ENCODE data around the gene GPC6.

Gene GPC6

GRCh38 chr13:93723316-93723715 lies 496.7 kb downstream of the GPC6 start:
- TF ChIP-seq TAF1 (IDR thresholded peaks at IDR 0.05; ENCODE audit: borderline replicate concordance, low read depth, low read length) = no peak
- FAIRE-seq (no peak), DNase-seq (ENCODE audit: insufficient read length) (no peak)

GRCh38 chr13:93724187-93724586 lies 497.6 kb downstream of the GPC6 start:
- DNase-seq (ENCODE audit: insufficient read length) (no peak), FAIRE-seq (no peak)
- no peak for TF ChIP-seq POLR2AphosphoS5 (IDR thresholded peaks at IDR 0.05; ENCODE audit: low read depth, low read length)
- no peak for TF ChIP-seq TAF1 (IDR thresholded peaks at IDR 0.05; ENCODE audit: borderline replicate concordance, low read depth, low read length)
- TF ChIP-seq POLR2A (IDR thresholded peaks at IDR 0.05; ENCODE audit: low read depth, low read length) = no peak

GRCh38 chr13:93726173-93726957 lies 499.8 kb downstream of the GPC6 start:
- no peak for TF ChIP-seq POLR2AphosphoS5 (IDR thresholded peaks at IDR 0.05; ENCODE audit: low read depth, low read length)
- TF ChIP-seq TAF1 (IDR thresholded peaks at IDR 0.05; ENCODE audit: borderline replicate concordance, low read depth, low read length) = no peak
- no peak for TF ChIP-seq POLR2A (IDR thresholded peaks at IDR 0.05; ENCODE audit: low read depth, low read length)
- no peak for DNase-seq (ENCODE audit: insufficient read length)
- FAIRE-seq = no peak

GRCh38 chr13:93727211-93728141 lies 500.9 kb downstream of the GPC6 start:
- TF ChIP-seq TAF1 (IDR thresholded peaks at IDR 0.05; ENCODE audit: borderline replicate concordance, low read depth, low read length) (no peak), POLR2A (IDR thresholded peaks at IDR 0.05; ENCODE audit: low read depth, low read length) (no peak), POLR2AphosphoS5 (IDR thresholded peaks at IDR 0.05; ENCODE audit: low read depth, low read length) (no peak)
- FAIRE-seq = no peak
- no peak for DNase-seq (ENCODE audit: insufficient read length)

- no peak for TF ChIP-seq POLR2A (IDR thresholded peaks at IDR 0.05; ENCODE audit: low read depth, low read length)
- no peak for TF ChIP-seq TAF1 (IDR thresholded peaks at IDR 0.05; ENCODE audit: borderline replicate concordance, low read depth, low read length)
- TF ChIP-seq POLR2AphosphoS5 (IDR thresholded peaks at IDR 0.05; ENCODE audit: low read depth, low read length) = no peak
- DNase-seq (ENCODE audit: insufficient read length) = no peak
- FAIRE-seq = no peak
Measured at GRCh38 chr13:93729383-93729782, 502.8 kb downstream of the GPC6 start.

- FAIRE-seq = no peak
- no peak for DNase-seq (ENCODE audit: insufficient read length)
- TF ChIP-seq POLR2AphosphoS5 (IDR thresholded peaks at IDR 0.05; ENCODE audit: low read depth, low read length) (no peak), TAF1 (IDR thresholded peaks at IDR 0.05; ENCODE audit: borderline replicate concordance, low read depth, low read length) (no peak), POLR2A (IDR thresholded peaks at IDR 0.05; ENCODE audit: low read depth, low read length) (no peak)
Measured at GRCh38 chr13:93730780-93731179, 504.2 kb downstream of the GPC6 start.

GRCh38 chr13:93732186-93732585 lies 505.6 kb downstream of the GPC6 start:
- TF ChIP-seq POLR2AphosphoS5 (IDR thresholded peaks at IDR 0.05; ENCODE audit: low read depth, low read length) (no peak), TAF1 (IDR thresholded peaks at IDR 0.05; ENCODE audit: borderline replicate concordance, low read depth, low read length) (no peak), POLR2A (IDR thresholded peaks at IDR 0.05; ENCODE audit: low read depth, low read length) (no peak)
- DNase-seq (ENCODE audit: insufficient read length) (no peak), FAIRE-seq (no peak)

GRCh38 chr13:93736081-93736480 lies 509.5 kb downstream of the GPC6 start:
- DNase-seq (ENCODE audit: insufficient read length) (no peak), FAIRE-seq (no peak)
- TF ChIP-seq POLR2A (IDR thresholded peaks at IDR 0.05; ENCODE audit: low read depth, low read length) = no peak
- TF ChIP-seq POLR2AphosphoS5 (IDR thresholded peaks at IDR 0.05; ENCODE audit: low read depth, low read length) = no peak
- no peak for TF ChIP-seq TAF1 (IDR thresholded peaks at IDR 0.05; ENCODE audit: borderline replicate concordance, low read depth, low read length)

- TF ChIP-seq POLR2AphosphoS5 (IDR thresholded peaks at IDR 0.05; ENCODE audit: low read depth, low read length) (no peak), POLR2A (IDR thresholded peaks at IDR 0.05; ENCODE audit: low read depth, low read length) (no peak), TAF1 (IDR thresholded peaks at IDR 0.05; ENCODE audit: borderline replicate concordance, low read depth, low read length) (no peak)
- DNase-seq (ENCODE audit: insufficient read length) (no peak), FAIRE-seq (no peak)
Measured at GRCh38 chr13:93736909-93737308, 510.3 kb downstream of the GPC6 start.

GRCh38 chr13:93740334-93740733 lies 513.7 kb downstream of the GPC6 start:
- TF ChIP-seq TAF1 (IDR thresholded peaks at IDR 0.05; ENCODE audit: borderline replicate concordance, low read depth, low read length) = no peak
- TF ChIP-seq POLR2AphosphoS5 (IDR thresholded peaks at IDR 0.05; ENCODE audit: low read depth, low read length) = no peak
- TF ChIP-seq POLR2A (IDR thresholded peaks at IDR 0.05; ENCODE audit: low read depth, low read length) = no peak
- FAIRE-seq (no peak), DNase-seq (ENCODE audit: insufficient read length) (no peak)

- no peak for FAIRE-seq
- DNase-seq (ENCODE audit: insufficient read length) = no peak
- no peak for TF ChIP-seq POLR2AphosphoS5 (IDR thresholded peaks at IDR 0.05; ENCODE audit: low read depth, low read length)
- TF ChIP-seq TAF1 (IDR thresholded peaks at IDR 0.05; ENCODE audit: borderline replicate concordance, low read depth, low read length) = no peak
- no peak for TF ChIP-seq POLR2A (IDR thresholded peaks at IDR 0.05; ENCODE audit: low read depth, low read length)
Measured at GRCh38 chr13:93744033-93744432, 517.4 kb downstream of the GPC6 start.
